CD4-positive, alpha-beta T cell treated with Interleukin-4 for 1 hour (primary cell): ENCODE measurements around the gene ITPKB.
"Not testable (repeated sequence)": the region's sequence is repeated elsewhere in the genome, so short reads cannot be mapped to it uniquely, and the experiment has no call there.

Source experiments
- DNase-seq, 2 donors: peaks; one replicate each; pipeline ENCODE4 v3.0.0-alpha.2; 2020 to 2022

Gene ITPKB

DNA sequence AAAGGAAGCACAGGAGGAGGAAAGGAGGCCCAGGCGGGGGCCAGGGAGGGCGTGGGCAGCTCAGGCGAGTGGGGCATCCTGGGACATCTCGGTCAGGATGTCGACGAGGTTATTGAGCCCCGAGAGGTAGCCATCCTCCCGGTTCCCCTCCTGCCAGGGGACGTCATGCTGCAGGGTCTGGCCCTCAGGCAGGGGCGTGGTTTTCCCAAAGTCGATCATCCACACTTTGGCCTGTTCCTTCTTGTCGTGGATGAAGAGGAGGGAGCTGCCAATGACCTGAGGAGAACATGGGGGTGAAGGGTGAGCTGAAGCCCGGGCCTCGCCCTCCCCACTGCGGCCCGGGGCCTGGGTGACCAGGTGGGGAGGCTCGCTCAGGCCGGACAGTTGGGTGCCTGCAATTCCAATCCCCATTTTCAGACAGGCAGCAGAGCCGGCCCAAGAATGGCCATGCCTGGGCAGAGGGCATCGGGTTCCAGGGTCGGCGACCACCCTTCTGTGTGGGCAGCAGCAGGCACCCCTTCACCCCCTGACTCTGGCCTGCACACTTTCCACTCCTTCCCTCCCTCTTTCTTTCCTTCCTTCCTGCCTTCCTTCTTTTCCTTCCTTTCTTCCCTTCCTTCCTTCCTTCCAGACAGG is 104.4 kb downstream of the ITPKB start:
- no peak for DNase-seq

GRCh38 chr1:226634166-226634588 is 104.9 kb downstream of the ITPKB start:
- peak; percentile 80 to 81 for DNase-seq

- peak in 1 of 2 donors; percentile 11 for DNase-seq
Measured at GRCh38 chr1:226633541-226634165, 105.4 kb downstream of the ITPKB start.

- peak in 1 of 2 donors; percentile 35 for DNase-seq
Measured at GRCh38 chr1:226632922-226633351, 106.1 kb downstream of the ITPKB start.

DNA sequence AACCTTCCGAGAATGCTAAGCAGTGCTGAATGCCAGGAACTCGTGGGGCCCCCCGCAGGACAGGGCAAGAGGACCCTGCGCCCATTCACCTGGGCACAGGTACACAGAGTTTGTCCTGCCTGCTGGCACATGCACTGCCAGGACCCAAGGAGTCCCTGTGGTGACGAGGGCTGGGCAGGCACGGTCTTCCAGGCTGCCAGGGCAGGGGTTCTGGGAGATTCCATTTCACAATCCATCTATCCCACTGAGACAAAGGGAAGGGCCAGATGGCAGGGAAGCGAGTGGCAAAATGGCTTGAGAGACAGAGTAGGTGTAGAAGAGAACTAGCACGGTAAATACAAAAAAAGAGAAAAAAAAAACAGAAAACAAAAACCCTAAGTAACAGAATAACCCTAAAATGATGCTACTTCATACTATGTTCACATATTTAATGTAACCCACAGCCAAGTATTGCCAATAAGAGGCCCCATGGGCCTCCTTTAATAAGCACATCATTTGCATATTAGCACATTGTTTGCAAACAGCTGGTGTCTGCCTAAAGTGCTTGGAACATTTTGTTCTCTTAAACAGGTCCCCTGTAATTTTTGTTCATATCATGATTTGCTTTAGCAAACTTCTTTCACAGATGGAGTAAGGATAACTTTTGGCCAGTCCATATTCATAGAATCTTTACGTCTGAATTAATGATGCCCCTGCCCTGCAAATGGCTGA is 106.8 kb downstream of the ITPKB start:
- DNase-seq, result no peak

DNA sequence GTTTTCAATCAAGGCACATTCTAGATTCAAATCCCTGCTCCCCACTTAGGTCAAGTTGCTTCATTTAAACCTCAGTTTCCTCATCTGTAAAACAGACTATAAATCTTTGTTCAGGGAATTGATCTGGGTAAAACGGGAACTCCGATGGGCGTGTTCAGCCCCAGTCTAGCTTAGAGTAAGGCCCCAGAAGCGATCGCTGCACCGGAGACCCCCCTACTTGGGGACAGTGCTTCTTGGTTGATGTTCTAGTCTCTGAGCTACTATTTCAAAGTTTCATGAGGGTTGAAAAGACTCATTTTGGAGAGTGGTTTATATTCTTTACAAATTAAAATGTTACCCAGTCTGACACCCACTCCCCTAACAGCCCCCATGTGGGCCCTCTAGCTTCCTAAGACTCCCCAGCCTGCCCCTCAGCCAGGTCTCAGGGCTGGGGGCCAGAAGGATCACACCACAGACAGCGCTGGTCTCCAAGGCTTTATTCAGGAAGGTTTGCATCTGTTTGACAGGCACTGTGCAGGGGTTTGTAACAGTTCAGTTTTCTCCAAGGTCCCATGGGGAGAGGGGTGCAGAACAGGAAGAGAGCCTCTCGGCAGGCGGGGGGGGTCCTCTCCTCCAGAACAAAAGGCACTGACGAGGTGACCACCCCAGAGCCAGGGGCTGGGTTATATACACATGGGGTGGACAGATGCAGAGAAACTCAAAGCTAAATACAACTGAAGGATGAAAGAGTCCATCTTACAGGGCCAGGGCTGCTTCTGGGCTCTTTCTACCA is 107.7 kb downstream of the ITPKB start:
- DNase-seq, result no peak

- DNase-seq, result no peak
Measured at GRCh38 chr1:226630592-226630991, 108.5 kb downstream of the ITPKB start.

- no peak for DNase-seq
Measured at GRCh38 chr1:226629896-226630550, 109.1 kb downstream of the ITPKB start.

GRCh38 chr1:226629210-226629895 is 109.7 kb downstream of the ITPKB start:
- no peak for DNase-seq

- DNase-seq, result no peak
Measured at GRCh38 chr1:226628612-226629155, 110.4 kb downstream of the ITPKB start.

DNA sequence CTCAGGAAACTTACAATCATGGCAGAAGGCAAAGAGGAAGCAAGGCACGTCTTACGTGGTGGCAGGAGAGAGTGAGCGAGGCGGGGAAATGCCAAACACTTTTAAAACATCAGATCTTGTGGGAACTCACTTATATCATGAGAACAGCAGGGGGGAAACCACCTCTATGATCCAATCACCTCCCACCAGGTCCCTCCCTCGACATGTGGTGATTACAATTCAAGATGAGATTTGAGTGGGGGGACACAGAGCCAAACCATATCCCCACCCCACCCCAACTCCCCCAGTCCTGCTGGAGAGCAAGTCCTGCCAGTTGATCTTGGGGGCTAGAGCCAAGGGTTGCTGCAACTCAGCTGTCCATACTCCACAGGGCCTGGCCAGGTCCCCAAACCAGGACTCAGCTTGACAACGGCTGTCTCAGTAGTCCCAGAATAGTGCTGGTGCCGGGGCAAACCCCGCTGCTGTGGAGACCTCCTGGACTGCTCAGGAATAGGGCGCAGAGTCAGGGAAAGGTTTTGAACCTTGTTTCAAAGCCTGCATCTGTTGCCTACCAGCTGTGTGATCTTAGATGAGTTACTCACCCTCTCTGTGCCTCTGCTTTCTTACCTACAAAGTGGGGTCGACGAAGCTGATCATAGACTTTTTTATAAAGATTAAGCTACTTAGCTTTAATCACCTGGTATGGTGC is 111.0 kb downstream of the ITPKB start:
- DNase-seq, result no peak

DNA sequence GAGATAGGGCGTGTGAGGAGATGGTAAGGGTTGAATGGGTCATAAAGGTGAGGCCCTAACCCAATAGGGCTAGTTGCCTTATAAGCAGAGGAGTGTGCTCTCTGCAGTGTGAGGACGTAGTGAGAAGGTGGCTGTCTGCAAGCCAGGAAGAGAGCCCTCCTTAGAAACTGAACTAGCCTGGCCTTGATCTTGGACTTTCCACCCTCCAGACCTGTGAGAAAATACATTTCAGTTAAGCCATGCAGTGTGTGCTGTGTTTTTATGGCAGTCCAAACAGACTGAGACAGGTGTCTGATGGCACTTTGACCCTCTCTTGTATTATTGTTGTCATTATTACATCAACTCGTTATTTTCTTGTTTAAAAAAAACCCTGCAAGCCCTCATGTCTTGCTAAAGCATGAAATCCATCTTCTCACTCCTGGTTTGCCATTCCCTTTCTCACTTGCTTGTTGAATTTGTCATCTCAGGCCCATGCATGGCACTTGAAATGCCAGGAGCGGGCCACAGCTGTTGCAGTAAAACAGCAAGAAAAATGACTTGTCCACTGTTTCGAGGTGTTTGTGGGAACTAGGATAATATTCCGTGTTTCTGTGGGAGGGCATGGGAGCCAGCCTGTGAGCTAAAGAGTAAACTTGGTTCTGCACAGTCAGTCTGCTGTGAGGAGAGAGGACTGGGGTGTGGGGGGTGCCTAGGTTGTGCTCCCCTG is 111.9 kb downstream of the ITPKB start:
- DNase-seq, result no peak

- peak; percentile 78 to 82 for DNase-seq
Measured at GRCh38 chr1:226626577-226626956, 112.5 kb downstream of the ITPKB start.

DNA sequence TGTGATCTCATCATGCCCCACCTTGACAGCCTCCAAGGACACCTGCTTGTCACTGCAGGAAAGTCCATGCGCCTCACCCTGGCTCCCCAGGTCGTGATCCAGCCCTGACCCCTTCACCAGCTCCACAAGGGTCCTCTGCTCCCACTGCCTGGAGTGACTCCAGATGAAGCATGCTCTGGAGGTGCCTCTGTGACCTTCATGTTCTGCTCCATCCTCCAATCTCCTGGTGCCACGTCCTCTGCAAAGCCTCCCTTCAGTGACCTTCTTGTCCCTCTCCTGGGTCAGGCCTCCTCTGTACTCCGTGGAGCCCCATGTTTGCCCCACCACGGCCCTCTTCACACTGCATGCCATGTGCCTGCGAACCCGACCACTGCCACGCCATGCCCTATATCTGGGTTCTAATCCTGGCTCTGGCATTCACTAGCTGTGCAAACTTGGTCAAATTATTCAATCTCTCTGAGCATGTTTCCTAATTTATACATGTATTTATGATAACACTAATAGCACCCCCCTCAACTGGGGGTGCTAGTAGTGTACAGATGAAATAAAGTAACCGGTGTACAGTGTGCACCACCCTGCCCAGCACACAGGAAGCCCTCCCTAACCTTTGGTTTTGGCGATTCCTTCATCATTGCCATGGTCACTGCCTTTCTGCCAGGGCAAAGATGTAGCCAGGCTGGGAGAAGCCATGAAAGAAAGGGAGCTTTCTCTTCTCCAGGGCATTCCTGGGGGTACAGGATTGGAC is 113.1 kb downstream of the ITPKB start:
- DNase-seq, result no peak

- DNase-seq, result no peak
Measured at GRCh38 chr1:226625326-226625725, 113.8 kb downstream of the ITPKB start.

GRCh38 chr1:226624526-226624925 is 114.6 kb downstream of the ITPKB start:
- DNase-seq, result no peak

- DNase-seq, result no peak
Measured at GRCh38 chr1:226622012-226622411, 117.1 kb downstream of the ITPKB start.

GRCh38 chr1:226619031-226619430 is 120.1 kb downstream of the ITPKB start:
- no peak for DNase-seq

DNA sequence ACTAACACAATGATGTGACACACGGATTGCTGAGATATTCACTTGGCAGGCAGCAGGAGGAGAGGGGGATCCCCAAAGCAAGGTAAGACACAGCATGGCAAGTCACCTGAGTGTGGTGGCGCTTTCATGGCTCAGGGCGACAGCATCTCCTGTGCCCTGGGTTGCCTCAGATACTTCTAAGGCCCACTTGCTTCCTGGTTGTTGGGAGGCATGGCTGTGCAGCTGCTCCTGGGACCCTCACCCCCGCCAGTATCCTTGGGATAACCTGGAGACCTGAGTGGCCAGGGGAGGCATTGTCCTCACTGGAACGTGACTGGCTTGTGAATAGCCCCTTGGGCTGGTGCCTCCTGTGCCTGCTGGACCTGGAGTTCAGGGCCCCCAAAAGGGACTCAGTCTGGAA is 120.7 kb downstream of the ITPKB start:
- no peak for DNase-seq

- not testable (repeated sequence) for DNase-seq
Measured at GRCh38 chr1:226617719-226618118, 121.4 kb downstream of the ITPKB start.
